A549 (cell line): ENCODE measurements around the gene SLC14A1. TPM values are rescaled to one million over a fixed set of nuclear protein-coding genes. Genes with fewer than 3 reads are reported as not detected.

ENCODE experiments used
- ATAC-seq, 2 experiments: fragments of 200-7000 bp in 1 of 2; fragments of >200 bp in 1 of 2; cut with Nextera tagmentation in 1 of 2; cut with Tn5 transposase in 1 of 2; 3 replicates each; pipeline versions ENCODE4 v1.8.0 to v1.9.1; 2018 to 2020; ENCODE audit warnings: mild to moderate bottlenecking in 1 of 2, moderate library complexity in 1 of 2
- CTCF ChIA-PET: fragments of 300-600 bp; sonication (Branson Sonifier 250); formaldehyde crosslinking; extraction: SDS; loops from one replicate; lab custom pipeline; 2021; ENCODE audit warnings: antibody characterized with exemption, inconsistent platforms; lab: Yijun Ruan, JAX
- POLR2A ChIA-PET: fragments of 350-600 bp; formaldehyde crosslinking; extraction: SDS; loops from one replicate; lab custom pipeline; 2021; ENCODE audit warnings: antibody characterized with exemption, inconsistent platforms; lab: Yijun Ruan, JAX
- DNase-seq, 2 experiments: peaks; one replicate each; pipeline versions ENCODE4 v3.0.0 to v3.0.0-alpha.2; 2011 to 2016; ENCODE audit warnings: low read depth in 1 of 2, low spot score in 1 of 2
- FAIRE-seq: peaks from 2 replicates; lab custom pipeline; 2011; peaks lifted over from hg19 to GRCh38; lab: Jason Lieb, UNC
- H3K27ac ChIP-seq, 2 experiments: fragments of >200 bp; sonication (Bioruptor Twin); formaldehyde crosslinking; 3 replicates each; pipeline ENCODE4 v1.5.1; 2016 to 2017
- H3K4me1 ChIP-seq: fragments of >200 bp; sonication (Bioruptor Twin); formaldehyde crosslinking; 3 replicates; pipeline ENCODE4 v1.6.1; 2016
- H3K4me2 ChIP-seq: fragments of >200 bp; sonication (Bioruptor Twin); formaldehyde crosslinking; 3 replicates; pipeline ENCODE4 v1.6.1; 2016
- H3K4me3 ChIP-seq: fragments of >200 bp; sonication (Bioruptor Twin); formaldehyde crosslinking; 3 replicates; pipeline ENCODE4 v1.5.1; 2016
- H3K9me3 ChIP-seq: fragments of >200 bp; sonication (Bioruptor Twin); formaldehyde crosslinking; 3 replicates; pipeline ENCODE4 v1.6.1; 2016
- ATOH8 ChIP-seq: fragments of 250-450 bp; sonication (Bioruptor Pico); IDR thresholded peaks from 2 replicates; pipeline ENCODE4 v1.5.0; 2020; ENCODE audit warnings: low read depth, mild to moderate bottlenecking, moderate library complexity
- CEBPB ChIP-seq, 2 experiments: fragments of >200 bp in 1 of 2; sonication (Bioruptor Twin) in 1 of 2; formaldehyde crosslinking in 1 of 2; IDR thresholded peaks; 2 replicates each; pipeline ENCODE4 v1.6.1; 2012 to 2016
- CHD2 ChIP-seq: fragments of 150-350 bp; IDR thresholded peaks from 2 replicates; pipeline ENCODE4 v1.6.1; 2014; ENCODE audit warnings: low read length; ENCODE audit not compliant: partially characterized antibody
- CHD4 ChIP-seq: fragments of 200-600 bp; sonication (generic); IDR thresholded peaks from 2 replicates; pipeline ENCODE4 v1.6.1; 2016; ENCODE audit warnings: antibody characterized with exemption, mild to moderate bottlenecking, borderline replicate concordance
- CTCF ChIP-seq: fragments of >200 bp; sonication (Bioruptor Twin); formaldehyde crosslinking; IDR thresholded peaks from 3 replicates; pipeline ENCODE4 v1.5.1; 2016
- EHF ChIP-seq: fragments of 250-450 bp; sonication (Bioruptor Pico); IDR thresholded peaks from 2 replicates; pipeline ENCODE4 v1.5.0; 2020; ENCODE audit warnings: mild to moderate bottlenecking
- EHMT2 ChIP-seq: fragments of 200-600 bp; sonication (generic); IDR thresholded peaks from 2 replicates; pipeline ENCODE4 v1.6.1; 2016; ENCODE audit warnings: antibody characterized with exemption, low read depth, mild to moderate bottlenecking, moderate library complexity
- EP300 ChIP-seq, 2 experiments: fragments of >200 bp; sonication (Bioruptor Twin); formaldehyde crosslinking; IDR thresholded peaks; 2 replicates in 1 of 2; 3 replicates in 1 of 2; pipeline ENCODE4 v1.6.1; 2016 to 2017
- ESRRA ChIP-seq: fragments of 150-350 bp; IDR thresholded peaks from 2 replicates; pipeline ENCODE4 v1.6.1; 2014; ENCODE audit warnings: mild to moderate bottlenecking, low read length, borderline replicate concordance
- FOSL2 ChIP-seq, 2 experiments: fragments of 450-650 bp in 1 of 2; fragments of >200 bp in 1 of 2; sonication (Bioruptor Twin) in 1 of 2; formaldehyde crosslinking; IDR thresholded peaks; 2 replicates each; pipeline versions ENCODE4 v1.5.0 to v1.6.1; 2016 to 2020; ENCODE audit warnings: mild to moderate bottlenecking in 1 of 2, moderate library complexity in 1 of 2
- HDAC2 ChIP-seq: fragments of 200-600 bp; sonication (generic); IDR thresholded peaks from 2 replicates; pipeline ENCODE4 v1.6.1; 2016
- HOXB13 ChIP-seq: fragments of 250-450 bp; sonication (Bioruptor Pico); IDR thresholded peaks from 2 replicates; pipeline ENCODE4 v1.5.0; 2020; ENCODE audit warnings: low read depth, mild to moderate bottlenecking, moderate library complexity
- JUNB ChIP-seq: fragments of >200 bp; sonication (Bioruptor Twin); formaldehyde crosslinking; IDR thresholded peaks from 2 replicates; pipeline ENCODE4 v1.6.1; 2016
- KDM1A ChIP-seq: fragments of 200-600 bp; sonication (generic); IDR thresholded peaks from 2 replicates; pipeline ENCODE4 v1.6.1; 2016; ENCODE audit warnings: low read depth, mild to moderate bottlenecking
- MAFK ChIP-seq: fragments of 450-650 bp; IDR thresholded peaks from 2 replicates; pipeline ENCODE4 v1.6.1; 2014; ENCODE audit not compliant: partially characterized antibody
- NR3C1 ChIP-seq: fragments of >200 bp; sonication (Bioruptor Twin); formaldehyde crosslinking; IDR thresholded peaks from 3 replicates; pipeline ENCODE4 v1.6.1; 2017
- PHF8 ChIP-seq: fragments of 200-600 bp; sonication (generic); IDR thresholded peaks from 2 replicates; pipeline ENCODE4 v1.6.1; 2016; ENCODE audit warnings: low read depth, mild to moderate bottlenecking, antibody characterized with exemption, moderate library complexity, borderline replicate concordance
- POLR2A ChIP-seq: IDR thresholded peaks from 2 replicates; pipeline ENCODE4 v1.6.1; 2012; ENCODE audit warnings: mild to moderate bottlenecking, low read length
- POLR2AphosphoS2 ChIP-seq: conservative IDR thresholded peaks from 2 replicates; pipeline ENCODE4 v1.6.1; 2012; ENCODE audit warnings: low read length, improper control_type of control experiment, inconsistent platforms
- RAD21 ChIP-seq, 2 experiments: fragments of >200 bp in 1 of 2; sonication (Bioruptor Twin) in 1 of 2; formaldehyde crosslinking in 1 of 2; IDR thresholded peaks in 1 of 2; conservative IDR thresholded peaks in 1 of 2; 2 replicates in 1 of 2; 3 replicates in 1 of 2; pipeline ENCODE4 v1.6.1; 2012 to 2018; ENCODE audit warnings: inconsistent platforms in 1 of 2
- RARB ChIP-seq: fragments of 250-450 bp; sonication (Bioruptor Pico); IDR thresholded peaks from 2 replicates; pipeline ENCODE4 v1.8.0; 2021; ENCODE audit warnings: mild to moderate bottlenecking, moderate library complexity
- RFX5 ChIP-seq: fragments of 450-650 bp; IDR thresholded peaks from 2 replicates; pipeline ENCODE4 v1.7.1; 2014; ENCODE audit warnings: antibody characterized with exemption, mild to moderate bottlenecking, moderate library complexity
- RNF2 ChIP-seq: fragments of 200-600 bp; sonication (generic); IDR thresholded peaks from 2 replicates; pipeline ENCODE4 v1.6.1; 2016; ENCODE audit warnings: low read depth, mild to moderate bottlenecking, antibody characterized with exemption, moderate library complexity, borderline replicate concordance
- SMC3 ChIP-seq: fragments of >200 bp; sonication (Bioruptor Twin); formaldehyde crosslinking; IDR thresholded peaks from 3 replicates; pipeline ENCODE4 v1.6.1; 2018; ENCODE audit warnings: inconsistent platforms
- SREBF2 ChIP-seq: fragments of 450-650 bp; IDR thresholded peaks from 2 replicates; pipeline ENCODE4 v1.6.1; 2014; ENCODE audit warnings: mild to moderate bottlenecking, moderate library complexity
- TFCP2L1 ChIP-seq: fragments of 250-450 bp; sonication (Bioruptor Pico); IDR thresholded peaks from 2 replicates; pipeline ENCODE4 v1.5.0; 2021; ENCODE audit warnings: mild to moderate bottlenecking
- WGBS: methylation state at CpG from one replicate; pipeline ENCODE4 v1.1.6; 2017; ENCODE audit errors: missing lambda C conversion rate; 5-methylcytosine and 5-hydroxymethylcytosine counted together
- polyA plus RNA-seq, 4 experiments: library from polyadenylated mRNA; depleted of rRNA in 3 of 4; stranded (reverse); fragments of >200 nt; fragmentation: RNase III in 1 of 4; extraction: RNeasy Plus Mini Kit Qiagen cat#74134 plus additional on column Dnase treatment in 1 of 4; gene quantifications; 2 replicates in 3 of 4; 3 replicates in 1 of 4; pipeline ENCODE4 v1.2.3, GENCODE V29; 2011 to 2017
- TF ChIP-seq, protein P1 (sequence below): fragments of >200 bp; sonication (Bioruptor Twin); formaldehyde crosslinking; IDR thresholded peaks from 3 replicates; pipeline ENCODE4 v1.6.1; 2016
- TF ChIP-seq, protein P2 (sequence below): IDR thresholded peaks from 2 replicates; pipeline ENCODE4 v1.6.1; 2012

Gene SLC14A1
- polyA plus RNA-seq, 2 of the 4 experiments (the other 2 are of a cell fraction), result 0.23 TPM; not detected in 1

DNA sequence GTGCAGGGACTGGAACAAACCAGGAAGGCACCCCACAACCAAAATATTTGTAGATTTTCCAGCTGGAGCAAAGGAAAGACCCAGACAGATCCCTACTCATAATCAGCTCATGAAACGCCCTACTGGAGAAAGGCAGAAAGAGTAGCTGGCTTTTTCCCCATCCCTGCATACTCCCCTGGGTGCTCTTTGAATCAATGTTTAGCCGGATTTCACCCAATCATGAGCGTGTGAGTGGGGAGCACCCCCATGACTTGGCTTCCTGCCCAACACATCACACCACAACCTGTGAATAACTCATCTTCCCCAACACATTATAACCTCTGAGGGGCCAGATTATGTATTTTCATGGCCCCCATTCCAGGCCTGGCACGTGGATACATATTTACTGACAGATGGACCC lies 35.1 kb upstream of the SLC14A1 start:
- 36% methylated on average over 4 of the region's 4 CpGs for WGBS
- no peaks in the 10 kb centered on the region for H3K9me3 ChIP-seq
- DNase-seq (no peak), ATAC-seq (no peak), FAIRE-seq (no peak)
- CTCF ChIA-PET, result interaction anchor here (1.0 to 8.6 kb wide), 6 partner anchors 16 to 226 kb away, joined by 3 to 62 read pairs (median 5); no protein-coding TSS in a partner anchor
- no peak overlapping the region for H3K27ac ChIP-seq
- H3K4me3 ChIP-seq, result no peak overlapping the region
- POLR2A ChIA-PET, result no interaction called here
- H3K4me2 ChIP-seq, result no peak overlapping the region
- no peaks in the 10 kb centered on the region for H3K4me1 ChIP-seq
- TF ChIP-seq EHMT2, result no peak
- no peak for TF ChIP-seq RFX5
- TF ChIP-seq SREBF2, result no peak
- TF ChIP-seq JUNB, result no peak
- TF ChIP-seq, protein P1, sequence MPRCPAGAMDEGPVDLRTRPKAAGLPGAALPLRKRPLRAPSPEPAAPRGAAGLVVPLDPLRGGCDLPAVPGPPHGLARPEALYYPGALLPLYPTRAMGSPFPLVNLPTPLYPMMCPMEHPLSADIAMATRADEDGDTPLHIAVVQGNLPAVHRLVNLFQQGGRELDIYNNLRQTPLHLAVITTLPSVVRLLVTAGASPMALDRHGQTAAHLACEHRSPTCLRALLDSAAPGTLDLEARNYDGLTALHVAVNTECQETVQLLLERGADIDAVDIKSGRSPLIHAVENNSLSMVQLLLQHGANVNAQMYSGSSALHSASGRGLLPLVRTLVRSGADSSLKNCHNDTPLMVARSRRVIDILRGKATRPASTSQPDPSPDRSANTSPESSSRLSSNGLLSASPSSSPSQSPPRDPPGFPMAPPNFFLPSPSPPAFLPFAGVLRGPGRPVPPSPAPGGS, result no peak
- no peak for TF ChIP-seq HOXB13 (CRISPR knock-in tag)
- TF ChIP-seq RNF2, result no peak

DNA sequence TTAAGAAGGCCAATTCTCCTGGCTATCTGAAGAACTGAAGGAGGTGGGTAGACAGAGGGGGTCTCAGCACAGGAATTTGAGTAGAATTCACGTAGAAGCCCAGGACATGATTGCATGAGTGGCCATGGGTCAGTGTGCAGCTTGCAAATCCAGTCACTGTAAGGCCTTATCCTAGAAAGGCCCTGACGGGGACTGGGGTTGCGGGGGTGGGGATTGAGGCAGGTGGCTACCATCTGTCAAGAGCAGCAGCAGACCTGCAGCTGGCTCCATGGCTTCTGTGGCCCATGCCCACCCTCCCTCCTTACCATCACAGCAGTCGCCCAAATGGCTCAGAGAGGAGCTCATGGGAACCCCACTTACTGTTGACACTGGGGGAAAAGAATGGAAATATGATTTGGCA lies 34.6 kb upstream of the SLC14A1 start:
- WGBS, result 53% methylated on average over 3 of the region's 4 CpGs
- H3K27ac ChIP-seq, result no peak overlapping the region
- H3K4me3 ChIP-seq, result no peak overlapping the region
- H3K4me1 ChIP-seq, result no peaks in the 10 kb centered on the region
- FAIRE-seq (no peak), ATAC-seq (no peak), DNase-seq (no peak)
- H3K4me2 ChIP-seq, result no peak overlapping the region
- ChIA-PET POLR2A (no interaction called here), CTCF (interaction anchor here (1.2 to 8.6 kb wide), 6 partner anchors 10 to 189 kb away, joined by 3 to 62 read pairs (median 6); no protein-coding TSS in a partner anchor)
- no peak for TF ChIP-seq HOXB13 (CRISPR knock-in tag)
- TF ChIP-seq POLR2AphosphoS2, result no peak
- no peak for TF ChIP-seq KDM1A
- no peak for TF ChIP-seq CHD2
- no peak for TF ChIP-seq FOSL2 (IDR thresholded peaks at IDR 0.05)
- TF ChIP-seq FOSL2 (CRISPR knock-in tag; IDR thresholded peaks at IDR 0.05), result no peak
- TF ChIP-seq HDAC2, result no peak
- no peak for TF ChIP-seq ATOH8 (CRISPR knock-in tag)
- no peak for TF ChIP-seq MAFK
- TF ChIP-seq NR3C1, result no peak
- no peak for TF ChIP-seq CHD4
- no peak for TF ChIP-seq POLR2A
- no peak for TF ChIP-seq EHF
- no peak for TF ChIP-seq CTCF
- no peaks in the 10 kb centered on the region for H3K9me3 ChIP-seq

GRCh38 chr18:45690975-45691815 lies 32.8 kb upstream of the SLC14A1 start:
- Histone ChIP-seq H3K27ac (no peak overlapping the region), H3K4me3 (no peak overlapping the region), H3K4me1 (no peaks in the 10 kb centered on the region), H3K4me2 (peak overlapping the region; percentile 36), H3K9me3 (no peaks in the 10 kb centered on the region)
- WGBS, result 4% methylated on average over 8 of the region's 12 CpGs
- POLR2A ChIA-PET, result no interaction called here
- ATAC-seq, result peak; percentile 93 to 97
- CTCF ChIA-PET, result interaction anchor here (0.6 to 8.6 kb wide), 14 partner anchors 10 to 245 kb away, joined by 3 to 62 read pairs (median 4); no protein-coding TSS in a partner anchor
- peak; percentile 31 to 69 for DNase-seq
- FAIRE-seq, result peak; percentile 49
- TF ChIP-seq CTCF (peak; percentile 79), HDAC2 (no peak), PHF8 (no peak), TFCP2L1 (CRISPR knock-in tag) (no peak), ESRRA (no peak), RAD21 (conservative IDR thresholded peaks at IDR 0.05 in 1 of 2, IDR thresholded peaks at IDR 0.05 in 1 of 2) (peak; percentile 87 to 95), FOSL2 (IDR thresholded peaks at IDR 0.05) (no peak), FOSL2 (CRISPR knock-in tag; IDR thresholded peaks at IDR 0.05) (no peak), SMC3 (peak; percentile 88), CEBPB (IDR thresholded peaks at IDR 0.05) (no peak), RARB (no peak), EP300 (IDR thresholded peaks at IDR 0.05) (no peak)
- TF ChIP-seq, protein P2, sequence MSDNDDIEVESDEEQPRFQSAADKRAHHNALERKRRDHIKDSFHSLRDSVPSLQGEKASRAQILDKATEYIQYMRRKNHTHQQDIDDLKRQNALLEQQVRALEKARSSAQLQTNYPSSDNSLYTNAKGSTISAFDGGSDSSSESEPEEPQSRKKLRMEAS, result peak; percentile 18; the same call in 1 of the 2 replicates
